DMS153 treated with DMSO at 0.1 percent for 48 hours (cell line): ENCODE data around the gene SMAD7.
A peak's percentile ranks its signal among the peaks of the same experiment; 100 is the strongest.

ENCODE experiments used
- DNase-seq: peaks from one replicate; lab custom pipeline; 2025; ENCODE audit not compliant: unreplicated experiment; lab: John Stamatoyannopoulos, UW

The SMAD7 gene

GRCh38 chr18:48919547-48919946 lies 31.2 kb downstream of the SMAD7 start:
- no peak for DNase-seq

- no peak for DNase-seq
Measured at GRCh38 chr18:48918660-48919456, 31.9 kb downstream of the SMAD7 start.

GRCh38 chr18:48917579-48918517 lies 32.9 kb downstream of the SMAD7 start:
- no peak for DNase-seq

- DNase-seq, result no peak
Measured at GRCh38 chr18:48915626-48916425, 34.9 kb downstream of the SMAD7 start.

GRCh38 chr18:48914581-48915251 lies 36.0 kb downstream of the SMAD7 start:
- DNase-seq, result no peak

GRCh38 chr18:48913775-48914174 lies 37.0 kb downstream of the SMAD7 start:
- no peak for DNase-seq

GRCh38 chr18:48913201-48913600 lies 37.6 kb downstream of the SMAD7 start:
- no peak for DNase-seq

- DNase-seq, result no peak
Measured at GRCh38 chr18:48910972-48911545, 39.7 kb downstream of the SMAD7 start.

- no peak for DNase-seq
Measured at GRCh38 chr18:48909721-48910120, 41.0 kb downstream of the SMAD7 start.

GRCh38 chr18:48908916-48909315 lies 41.8 kb downstream of the SMAD7 start:
- DNase-seq, result no peak

GRCh38 chr18:48905513-48905912 lies 45.3 kb downstream of the SMAD7 start:
- no peak for DNase-seq

GRCh38 chr18:48904847-48905394 lies 45.8 kb downstream of the SMAD7 start:
- DNase-seq, result no peak

GRCh38 chr18:48904091-48904490 lies 46.7 kb downstream of the SMAD7 start:
- DNase-seq, result no peak

- DNase-seq, result no peak
Measured at GRCh38 chr18:48902856-48903601, 47.7 kb downstream of the SMAD7 start.

- DNase-seq, result peak; percentile 65
Measured at GRCh38 chr18:48902023-48902855, 48.5 kb downstream of the SMAD7 start.

- no peak for DNase-seq
Measured at GRCh38 chr18:48901145-48902022, 49.4 kb downstream of the SMAD7 start.

GRCh38 chr18:48900469-48900868 lies 50.3 kb downstream of the SMAD7 start:
- DNase-seq, result no peak
